ELR (cell line): Measurements from ENCODE around the gene MRPL3.

Experiments
- DNase-seq: peaks from one replicate; pipeline ENCODE4 v3.0.0-alpha.2; 2015; ENCODE audit warnings: low read depth

Gene MRPL3

DNA sequence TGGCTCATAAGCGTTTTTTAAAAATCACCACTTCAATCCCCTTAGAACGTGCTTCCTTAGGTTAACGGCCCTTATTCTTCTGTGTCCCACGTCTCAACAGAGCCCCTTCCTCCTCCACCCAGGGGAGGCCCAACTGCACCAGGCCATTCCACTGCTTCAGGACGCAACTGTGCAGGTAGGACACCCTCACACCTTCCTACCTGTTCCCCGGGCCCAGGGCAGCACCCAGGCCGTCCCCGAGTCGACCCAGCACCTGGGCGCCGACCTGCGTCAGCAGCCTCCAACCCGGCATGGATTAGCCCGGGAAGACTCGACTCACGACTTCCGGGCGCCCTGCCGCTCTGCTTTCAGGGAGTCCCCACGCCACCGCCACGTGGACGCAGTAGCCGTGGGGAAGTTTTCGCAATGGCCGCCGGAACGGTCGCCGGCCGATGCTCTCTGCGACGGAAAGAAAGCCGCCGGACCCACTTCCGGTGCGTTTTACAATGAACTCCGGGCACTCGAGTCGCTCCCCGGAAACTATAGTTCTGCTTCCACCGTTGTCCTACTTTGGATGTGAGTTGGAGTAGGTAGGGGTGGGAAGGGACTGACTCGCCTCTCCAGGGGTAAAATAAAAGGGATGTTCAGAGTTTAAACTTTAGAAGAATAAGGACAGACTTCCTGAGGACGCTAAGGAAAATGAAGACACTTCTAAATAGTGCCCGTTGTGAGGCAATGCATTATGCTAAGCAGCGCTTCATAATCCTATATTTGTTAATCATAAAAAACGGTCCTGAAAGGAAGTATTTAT lies at the start of gene MRPL3:
TSS of gene MRPL3 (minus strand) at position 442 of the 790 bp plus-strand sequence. CDS start at position 292, 150 bp downstream.
- peak; percentile 91 for DNase-seq

GRCh38 chr3:131551761-131552160 lies 49.0 kb upstream of the MRPL3 start:
- DNase-seq = no peak

GRCh38 chr3:131550562-131551465 lies 48.0 kb upstream of the MRPL3 start:
- no peak for DNase-seq

- DNase-seq = peak; percentile 10
Observed at GRCh38 chr3:131549340-131549739, 46.6 kb upstream of the MRPL3 start.

- DNase-seq = no peak
Observed at GRCh38 chr3:131547585-131547984, 44.8 kb upstream of the MRPL3 start.

DNA sequence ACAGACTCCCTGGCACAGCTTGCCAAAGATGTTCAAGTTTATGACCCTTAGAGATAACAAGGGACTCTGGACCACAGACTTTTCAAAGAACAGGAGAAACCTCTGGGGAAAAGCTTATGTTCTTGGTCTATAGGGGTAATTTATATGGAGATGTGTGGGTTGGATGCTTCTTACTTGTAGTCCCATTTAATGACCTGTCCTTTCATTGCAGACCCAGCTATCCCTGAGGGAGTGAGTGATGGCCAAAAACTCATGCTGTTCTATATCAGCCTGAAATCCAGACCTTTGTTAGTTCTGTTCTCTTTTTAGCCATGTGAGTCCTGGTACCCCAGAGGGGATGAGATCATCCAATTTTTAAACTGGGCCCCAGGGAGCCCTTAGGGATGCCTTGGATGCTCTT lies 43.7 kb upstream of the MRPL3 start:
- DNase-seq = no peak

DNA sequence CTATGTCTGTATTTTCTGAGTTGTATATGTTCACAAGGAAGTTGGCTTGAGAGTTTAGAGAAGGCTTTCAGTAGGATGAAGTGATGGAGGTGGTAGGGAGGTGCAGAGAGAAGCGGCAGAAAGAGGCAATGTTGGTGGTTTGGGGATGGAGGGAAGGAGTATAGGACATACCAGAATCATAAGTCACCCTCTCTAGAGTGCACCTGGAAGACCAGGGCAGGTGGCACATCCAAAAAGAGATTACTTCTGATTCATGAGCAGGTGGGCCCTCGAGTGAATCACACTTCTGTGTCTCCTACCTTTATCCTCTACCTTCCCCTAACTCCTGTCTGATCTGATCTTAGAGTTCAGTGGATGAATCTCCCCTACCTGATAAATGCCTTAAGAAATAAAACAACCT lies 41.8 kb upstream of the MRPL3 start:
- no peak for DNase-seq

GRCh38 chr3:131543714-131544113 lies 40.9 kb upstream of the MRPL3 start:
- peak; percentile 67 for DNase-seq

- DNase-seq = no peak
Observed at GRCh38 chr3:131541288-131541687, 38.5 kb upstream of the MRPL3 start.

DNA sequence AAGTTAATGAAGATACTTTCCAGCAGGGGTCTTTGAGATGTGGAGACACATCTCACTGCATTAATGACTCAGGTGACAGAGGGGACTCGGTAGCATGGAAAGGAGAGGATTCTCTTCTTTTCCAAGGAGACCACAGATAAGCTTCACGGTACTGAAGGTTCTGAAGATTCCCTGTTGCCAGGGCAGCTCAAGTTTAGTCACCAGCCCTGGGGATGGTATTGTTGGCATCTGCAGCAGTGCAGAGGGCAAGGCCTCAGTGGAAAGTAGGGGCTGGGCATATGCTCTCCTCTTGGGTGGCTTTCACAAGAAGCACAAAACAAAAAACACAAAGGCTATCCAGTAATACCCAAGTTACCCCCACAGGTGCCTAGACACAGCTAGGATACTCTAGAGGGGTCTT lies 38.0 kb upstream of the MRPL3 start:
- no peak for DNase-seq

DNA sequence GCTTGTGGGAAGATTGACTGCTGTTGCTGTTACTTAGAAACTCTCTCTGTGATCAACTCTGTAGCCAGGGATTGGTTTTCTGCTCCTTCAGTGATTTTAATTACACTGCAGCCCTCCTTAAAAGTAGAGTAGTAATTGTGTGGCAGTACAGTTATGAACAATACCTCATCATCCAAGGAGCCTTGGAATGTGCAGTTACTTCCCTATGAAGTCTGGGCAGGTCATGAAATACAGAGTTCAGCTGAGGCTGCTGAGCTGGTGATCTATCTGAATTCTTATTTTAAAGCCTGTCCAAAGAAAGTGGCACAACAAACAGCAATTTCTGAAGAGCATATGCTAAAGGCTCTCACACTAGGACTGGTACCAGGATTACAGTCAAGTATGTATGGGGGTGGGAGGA lies 37.4 kb upstream of the MRPL3 start:
- DNase-seq = no peak

GRCh38 chr3:131538968-131539367 lies 36.2 kb upstream of the MRPL3 start:
- DNase-seq = no peak

GRCh38 chr3:131537531-131537930 lies 34.8 kb upstream of the MRPL3 start:
- DNase-seq = no peak

DNA sequence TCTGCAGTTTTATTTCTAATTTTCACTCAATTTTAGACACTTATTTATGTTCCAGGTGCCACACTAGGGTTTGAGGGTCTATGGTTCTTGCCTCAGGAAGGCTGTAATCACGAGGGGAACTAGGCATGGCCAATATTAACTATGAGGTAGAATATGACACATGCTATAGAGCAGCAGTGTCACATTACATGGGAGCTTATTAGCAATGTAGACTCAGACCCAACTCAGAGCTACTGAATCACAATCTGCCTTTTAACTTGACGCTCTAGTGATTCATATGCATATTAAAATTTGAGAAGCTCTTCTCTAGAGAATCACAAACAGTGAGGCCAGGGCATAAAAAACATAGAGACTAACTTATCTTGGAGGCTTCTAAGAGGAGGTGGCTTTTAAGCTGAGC lies 32.8 kb upstream of the MRPL3 start:
- DNase-seq = peak; percentile 74

GRCh38 chr3:131535131-131535530 lies 32.4 kb upstream of the MRPL3 start:
- DNase-seq = peak; percentile 39

GRCh38 chr3:131532645-131533044 lies 29.9 kb upstream of the MRPL3 start:
- no peak for DNase-seq

- no peak for DNase-seq
Observed at GRCh38 chr3:131530843-131531242, 28.1 kb upstream of the MRPL3 start.

- DNase-seq = no peak
Observed at GRCh38 chr3:131530388-131530787, 27.6 kb upstream of the MRPL3 start.

DNA sequence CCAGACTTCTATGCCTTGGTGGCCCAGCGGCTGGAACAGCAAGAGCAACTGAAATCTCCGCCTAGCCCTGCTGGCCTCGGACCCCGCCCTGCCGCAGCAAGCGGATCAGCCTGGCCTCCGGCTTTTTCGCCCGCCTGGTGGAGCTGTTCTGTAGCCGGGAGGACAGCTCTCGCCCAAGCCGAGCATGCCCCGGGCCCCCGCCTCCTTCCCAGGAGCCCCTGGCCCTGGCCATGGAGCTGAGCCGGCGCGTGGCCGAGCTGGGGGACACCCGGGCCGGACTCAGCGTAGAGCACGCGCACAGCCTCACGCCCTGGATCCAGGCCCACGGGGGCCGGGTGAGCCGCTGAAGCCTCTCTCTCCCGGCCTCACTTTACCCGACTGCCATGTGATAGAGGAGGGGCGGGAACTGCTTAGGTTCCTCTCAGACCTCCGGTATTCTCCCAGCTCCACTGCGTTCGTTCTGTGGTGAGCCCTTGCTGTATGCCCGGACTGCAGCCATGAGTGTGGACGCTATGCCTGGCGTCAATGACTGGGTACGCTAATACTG lies 24.1 kb upstream of the MRPL3 start:
- DNase-seq = peak; percentile 32

DNA sequence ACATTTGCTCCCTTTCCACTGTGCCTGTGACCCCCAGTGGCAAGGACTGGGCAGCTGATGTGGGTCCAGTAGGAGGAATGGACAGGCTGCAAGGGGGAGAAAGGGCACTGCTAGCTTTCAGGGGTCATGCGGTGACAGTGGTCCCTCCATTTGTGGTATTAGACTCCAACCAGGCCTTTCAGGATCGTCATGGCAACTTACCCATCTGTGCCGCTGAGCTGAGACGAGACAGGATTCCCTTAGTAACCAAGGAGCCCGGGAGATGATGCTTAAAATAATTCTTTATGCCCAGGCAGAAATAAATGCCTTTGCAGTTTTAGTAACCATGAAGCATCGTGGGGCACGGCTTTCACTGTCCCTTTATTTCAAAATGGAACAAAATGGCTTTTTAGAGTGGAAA lies 15.9 kb upstream of the MRPL3 start:
- no peak for DNase-seq

- no peak for DNase-seq
Observed at GRCh38 chr3:131505421-131505820, 2.6 kb upstream of the MRPL3 start.

GRCh38 chr3:131503320-131503635 lies 507 bp upstream of the MRPL3 start:
- DNase-seq = peak; percentile 7

- peak; percentile 6 for DNase-seq
Observed at GRCh38 chr3:131501949-131502348, 822 bp downstream of the MRPL3 start.
